Stomach (tissue), 9 donors: ENCODE results near the gene TPI1. TPM values are rescaled to one million over a fixed set of nuclear protein-coding genes. Genes with fewer than 3 reads are reported as not detected.
"Not testable (repeated sequence)": the region's sequence is repeated elsewhere in the genome, so short reads cannot be mapped to it uniquely, and the experiment has no call there.

Experiments used
- DNase-seq, 2 donors: peaks; one replicate each; pipeline versions ENCODE4 v3.0.0 to v3.0.0-alpha.2; 2013 to 2019
- H3K27ac ChIP-seq, 5 donors: fragments of 200-600 bp in 4 of 5; sonication (generic) in 4 of 5; one replicate each; pipeline ENCODE4 v1.5.1; 2013 to 2019; ENCODE audit warnings: mild to moderate bottlenecking in 1 of 5, moderate library complexity in 1 of 5
- H3K27me3 ChIP-seq, 3 donors: fragments of 200-600 bp; sonication (generic); one replicate each; pipeline ENCODE4 v1.5.1; 2017 to 2019; ENCODE audit warnings: mixed run types in 1 of 3
- H3K36me3 ChIP-seq, 4 donors: fragments of 200-600 bp; sonication (generic); 1 replicate in 3 of 4; 2 replicates in 1 of 4; pipeline ENCODE4 v1.5.1; 2016 to 2019
- H3K4me1 ChIP-seq, 4 donors: fragments of 200-600 bp; sonication (generic); one replicate each; pipeline ENCODE4 v1.5.1; 2016 to 2019
- H3K4me3 ChIP-seq, 4 donors: fragments of 200-600 bp; sonication (generic) in 3 of 4; one replicate each; pipeline ENCODE4 v1.5.1; 2016 to 2019; ENCODE audit warnings: mild to moderate bottlenecking in 1 of 4
- H3K9me3 ChIP-seq, 4 donors: fragments of 200-600 bp; sonication (generic); one replicate each; pipeline ENCODE4 v1.5.1; 2016 to 2019
- CTCF ChIP-seq, 7 experiments: fragments of 450-650 bp in 4 of 7; fragments of 200-600 bp in 3 of 7; sonication (generic) in 3 of 7; IDR thresholded peaks; one replicate each; pipeline ENCODE4 v1.5.1; 2016 to 2019; ENCODE audit warnings: antibody characterized with exemption in 7 of 7, control low read depth in 2 of 7, mild to moderate bottlenecking in 1 of 7
- EP300 ChIP-seq: sonication (generic); formaldehyde crosslinking; IDR thresholded peaks from one replicate; pipeline ENCODE4 v1.6.1; 2017; ENCODE audit warnings: antibody characterized with exemption
- POLR2A ChIP-seq, 4 donors: fragments of 450-650 bp; IDR thresholded peaks; one replicate each; pipeline ENCODE4 v1.6.1; 2016; ENCODE audit warnings: antibody characterized with exemption in 4 of 4, control low read depth in 2 of 4, mild to moderate bottlenecking in 1 of 4, moderate library complexity in 1 of 4
- POLR2AphosphoS5 ChIP-seq, 3 donors: sonication (generic); formaldehyde crosslinking; IDR thresholded peaks; one replicate each; pipeline ENCODE4 v1.6.1; 2016; ENCODE audit warnings: antibody characterized with exemption in 3 of 3
- WGBS, 5 donors: extraction: QIAGEN DNeasy Blood & Tissue Kit in 3 of 5; methylation state at CpG; one replicate each; pipeline versions ENCODE4 v1.1.5 to v1.1.7; 2013 to 2018; 5-methylcytosine and 5-hydroxymethylcytosine counted together
- intact Hi-C: fragments of 100-400 bp; cut with DNase I; formaldehyde crosslinking; loops from one replicate; pipeline ENCODE4 v1.15.1; 2023; ENCODE audit warnings: low total_unique reads
- polyA plus RNA-seq, 3 donors: library from polyadenylated mRNA; stranded (reverse); fragments of 200-250 nt; gene quantifications; one replicate each; pipeline ENCODE4 v1.2.3, GENCODE V29; 2013
- total RNA-seq, 5 donors: library from RNA; depleted of rRNA; stranded (reverse); fragments of >200 nt; gene quantifications; one replicate each; pipeline versions ENCODE4 v1.1.0 to v1.2.3, GENCODE V29; 2014 to 2016
- donor health status: healthy with polysubstance abuse.
- donor health status: Bipolar disorder and iron deficiency.
- donor health status: healthy.

TPI1 gene
- total and polyA plus RNA-seq, 8 donors, result 131 to 526 (median 336) TPM

GRCh38 chr12:6873094-6874014 is 6.0 kb downstream of the TPI1 start, which contains the start of gene SPSB2:
TSS of gene SPSB2 (minus strand) at chr12:6873303. CDS start at chr12:6872901, 402 bp downstream.
- intact Hi-C loops, result no loop called here
- peaks cover 30 to 60% (median 56%) of the 10 kb centered on the region in 4 donors for H3K4me1 ChIP-seq
- 0 to 2% (median 1%) methylated on average over 30 to 65 of the region's 66 CpGs for WGBS, 5 donors

GRCh38 chr12:6874015-6874368 is 6.7 kb downstream of the TPI1 start:
- Histone ChIP-seq H3K27ac (peak overlapping the region; percentile 87 to 98 (median 88)), H3K36me3 (peaks cover 16 to 33% (median 30%) of the 10 kb centered on the region in 4 donors), H3K4me3 (peak overlapping the region; percentile 69 to 84 (median 77)), H3K4me1 (peaks cover 23 to 54% (median 49%) of the 10 kb centered on the region in 4 donors)
- 41 to 55% (median 51%) methylated on average over 9 of the region's 9 CpGs for WGBS, 5 donors
- DNase-seq, H3K9me3 ChIP-seq, H3K27me3 ChIP-seq, intact Hi-C loops: not testable (repeated sequence)

More at GRCh38 chr12:6873094-6874014, 6.0 kb downstream of the TPI1 start, which contains the start of gene SPSB2:
- DNase-seq, result peak; percentile 99
- Histone ChIP-seq H3K27me3 (no peaks in the 10 kb centered on the region), H3K4me3 (peak within 1 kb of the TSS; percentile 69 to 84 (median 77)), H3K36me3 (peaks cover 16 to 34% (median 30%) of the 10 kb centered on the region in 4 donors), H3K9me3 (no peaks in the 10 kb centered on the region), H3K27ac (peak within 1 kb of the TSS; percentile 87 to 98 (median 88))
- TF ChIP-seq CTCF (IDR thresholded peaks at IDR 0.05) (no peak), EP300 (no peak), POLR2AphosphoS5 (IDR thresholded peaks at IDR 0.05) (peak; percentile 35 to 89 (median 71)), POLR2A (IDR thresholded peaks at IDR 0.05) (no peak)

GRCh38 chr12:6879824-6880223 is 12.5 kb downstream of the TPI1 start:
- H3K27me3 ChIP-seq, intact Hi-C loops, H3K9me3 ChIP-seq, H3K4me3 ChIP-seq, DNase-seq: not testable (repeated sequence)
- 81 to 94% (median 88%) methylated on average over 11 of the region's 11 CpGs for WGBS, 5 donors
- Histone ChIP-seq H3K4me1 (peaks cover 0 to 18% (median 4%) of the 10 kb centered on the region in 4 donors), H3K36me3 (peaks cover 3 to 31% (median 27%) of the 10 kb centered on the region in 4 donors), H3K27ac (peak overlapping the region in 4 of 5 donors; percentile 38 to 72 (median 48))

GRCh38 chr12:6883252-6883651 is 15.9 kb downstream of the TPI1 start:
- H3K9me3 ChIP-seq, result no peaks in the 10 kb centered on the region
- H3K27ac ChIP-seq, result no peak overlapping the region
- no peak for TF ChIP-seq EP300
- TF ChIP-seq POLR2AphosphoS5 (IDR thresholded peaks at IDR 0.05), result no peak
- TF ChIP-seq POLR2A (IDR thresholded peaks at IDR 0.05), result no peak
- TF ChIP-seq CTCF (IDR thresholded peaks at IDR 0.05), result no peak
- intact Hi-C loops, result no loop called here
- H3K4me1 ChIP-seq, result peaks cover 0 to 12% (median 6%) of the 10 kb centered on the region in 4 donors
- WGBS, 5 donors, result 93 to 100% (median 98%) methylated on average over 5 of the region's 5 CpGs
- H3K27me3 ChIP-seq, result no peaks in the 10 kb centered on the region
- no peak for DNase-seq
- no peak overlapping the region for H3K4me3 ChIP-seq
- H3K36me3 ChIP-seq, result peaks cover 3 to 38% (median 28%) of the 10 kb centered on the region in 4 donors

- no peaks in the 10 kb centered on the region for H3K27me3 ChIP-seq
- TF ChIP-seq POLR2AphosphoS5 (IDR thresholded peaks at IDR 0.05) (no peak), CTCF (IDR thresholded peaks at IDR 0.05) (no peak), POLR2A (IDR thresholded peaks at IDR 0.05) (no peak), EP300 (no peak)
- intact Hi-C loops, result no loop called here
Observed at GRCh38 chr12:6883683-6884082, 16.4 kb downstream of the TPI1 start.

More at GRCh38 chr12:6883683-6884082, 16.4 kb downstream of the TPI1 start:
- Histone ChIP-seq H3K9me3 (no peaks in the 10 kb centered on the region), H3K36me3 (peaks cover 3 to 38% (median 28%) of the 10 kb centered on the region in 4 donors), H3K4me1 (peaks cover 0 to 12% (median 6%) of the 10 kb centered on the region in 4 donors), H3K4me3 (no peak overlapping the region), H3K27ac (no peak overlapping the region)
- 79 to 93% (median 85%) methylated on average over 9 to 11 of the region's 11 CpGs for WGBS, 5 donors
- DNase-seq, result no peak
